ENCODE measurements around the gene DTNA. TPM values are rescaled to one million over a fixed set of nuclear protein-coding genes. Genes with fewer than 3 reads are reported as not detected.

The DTNA gene
- total RNA-seq, 4 donors from 2014 or later: 110 to 254 (median 204) TPM

DNA sequence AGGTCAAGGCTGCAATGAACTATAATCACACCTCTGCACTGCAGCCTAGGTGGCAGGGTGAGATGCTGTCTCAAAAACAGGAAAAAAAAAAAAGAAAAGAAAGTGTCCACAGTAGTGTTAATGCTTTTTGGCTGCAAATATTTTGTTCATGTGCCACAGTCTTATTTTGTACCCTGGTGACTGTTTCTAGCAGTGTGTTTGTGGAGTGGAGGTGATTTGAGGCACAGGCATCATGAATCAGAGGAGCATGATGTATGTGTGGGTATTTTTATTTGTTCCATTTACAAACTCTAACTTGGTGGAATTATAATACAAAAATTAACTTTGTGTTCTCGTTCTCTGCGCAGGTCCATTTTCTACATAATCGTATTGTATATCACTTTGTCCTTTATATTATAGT, 30.6 kb downstream of the DTNA start:
- H3K36me3 ChIP-seq: no peaks in the 10 kb centered on the region
- TF ChIP-seq CTCF (IDR thresholded peaks at IDR 0.05) (no peak), EP300 (IDR thresholded peaks at IDR 0.05) (no peak), POLR2AphosphoS5 (IDR thresholded peaks at IDR 0.05) (no peak), POLR2A (IDR thresholded peaks at IDR 0.05) (no peak)
- no peak overlapping the region for H3K4me3 ChIP-seq
- ATAC-seq: no peak
- H3K27me3 ChIP-seq: no peaks in the 10 kb centered on the region
- no peak overlapping the region for H3K27ac ChIP-seq
- peaks cover 0 to 36% (median 5%) of the 10 kb centered on the region in 3 donors for H3K4me1 ChIP-seq
- WGBS, 2 donors (ENCODE audit: low coverage in 1 of 2): 78 to 79% methylated on average over 3 of the region's 3 CpGs
- H3K9me3 ChIP-seq: no peaks in the 10 kb centered on the region

DNA sequence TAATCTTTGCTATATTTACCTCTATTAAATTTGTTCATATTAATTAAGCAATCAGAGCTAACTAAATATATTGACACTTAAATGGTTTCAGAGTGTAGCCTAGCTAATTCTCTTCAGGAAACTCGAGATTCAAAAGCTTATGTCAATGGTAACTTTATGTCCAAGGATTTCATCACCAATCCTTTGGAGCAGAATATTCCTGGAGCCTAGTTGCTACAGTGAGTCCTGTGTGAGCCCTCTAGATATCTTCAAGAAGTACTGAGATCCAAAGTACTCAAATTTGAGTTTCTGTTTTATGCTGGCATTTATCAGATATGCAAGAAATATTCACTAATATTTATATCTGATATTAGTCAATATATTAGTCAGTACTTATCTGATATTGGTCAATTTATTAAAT, 31.3 kb downstream of the DTNA start:
- no peak for TF ChIP-seq POLR2A (IDR thresholded peaks at IDR 0.05)
- TF ChIP-seq POLR2AphosphoS5 (IDR thresholded peaks at IDR 0.05): no peak
- no peak for TF ChIP-seq EP300 (IDR thresholded peaks at IDR 0.05)
- no peak for TF ChIP-seq CTCF (IDR thresholded peaks at IDR 0.05)
- Histone ChIP-seq H3K27ac (no peak overlapping the region), H3K4me1 (peaks cover 0 to 36% (median 5%) of the 10 kb centered on the region in 3 donors), H3K9me3 (no peaks in the 10 kb centered on the region), H3K4me3 (no peak overlapping the region), H3K27me3 (no peaks in the 10 kb centered on the region), H3K36me3 (no peaks in the 10 kb centered on the region)
- ATAC-seq: no peak
- 65 to 88% methylated on average over 1 of the region's 1 CpG for WGBS, 2 donors (ENCODE audit: low coverage in 1 of 2)

DNA sequence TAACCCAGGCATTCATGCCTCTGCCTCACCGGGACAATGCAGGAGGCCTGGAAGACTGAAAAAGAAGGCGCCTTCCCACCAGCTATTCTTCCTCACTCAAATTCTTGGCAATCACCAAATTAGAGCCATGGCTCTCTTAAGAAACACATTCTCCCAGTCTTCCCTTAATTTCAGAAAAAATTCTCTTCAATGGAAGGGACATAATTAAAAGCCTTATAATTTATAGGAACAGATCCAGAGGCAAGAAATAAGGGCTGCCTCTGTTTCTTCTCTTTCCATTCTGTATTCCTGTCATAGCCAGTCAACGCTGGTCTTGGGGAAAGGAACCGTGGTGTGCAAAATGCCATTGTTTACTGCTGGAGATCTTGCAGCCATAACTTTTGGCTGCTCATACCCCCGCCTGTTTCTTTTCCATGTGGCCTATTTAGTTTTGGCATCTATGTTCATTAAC, 32.8 kb downstream of the DTNA start:
- no peak for TF ChIP-seq CTCF (IDR thresholded peaks at IDR 0.05)
- no peak for TF ChIP-seq POLR2AphosphoS5 (IDR thresholded peaks at IDR 0.05)
- no peak for TF ChIP-seq EP300 (IDR thresholded peaks at IDR 0.05)
- TF ChIP-seq POLR2A (IDR thresholded peaks at IDR 0.05): no peak

DNA sequence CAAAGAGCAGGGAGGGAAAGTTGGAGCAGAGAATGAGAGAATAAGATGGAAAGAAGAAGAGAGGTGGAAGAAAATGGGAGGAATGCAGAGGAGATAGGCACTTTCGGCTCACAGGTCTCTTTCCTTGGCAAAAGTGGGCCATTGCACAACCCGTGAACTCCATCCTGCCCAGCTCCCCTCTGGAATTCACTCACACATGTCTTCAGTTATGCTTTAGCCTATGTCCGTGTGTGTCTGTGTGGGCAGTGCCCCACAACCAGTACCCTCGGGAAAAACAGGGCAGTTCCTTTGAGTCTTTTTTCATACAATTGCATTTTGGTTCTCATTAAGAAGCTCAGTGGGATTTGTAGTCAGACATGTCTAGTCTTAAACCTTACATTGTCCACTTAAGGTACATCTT, 34.5 kb downstream of the DTNA start:
- TF ChIP-seq POLR2AphosphoS5 (IDR thresholded peaks at IDR 0.05) (no peak), CTCF (IDR thresholded peaks at IDR 0.05) (no peak), EP300 (IDR thresholded peaks at IDR 0.05) (no peak), POLR2A (IDR thresholded peaks at IDR 0.05) (no peak)
- ATAC-seq: no peak
- Histone ChIP-seq H3K4me3 (no peak overlapping the region), H3K9me3 (no peaks in the 10 kb centered on the region), H3K27me3 (no peaks in the 10 kb centered on the region), H3K27ac (no peak overlapping the region), H3K4me1 (peaks cover 0 to 15% (median 0%) of the 10 kb centered on the region in 3 donors), H3K36me3 (no peaks in the 10 kb centered on the region)
- WGBS, 2 donors (ENCODE audit: low coverage in 1 of 2): 82 to 96% methylated on average over 4 of the region's 4 CpGs

More for the DNA sequence above, 32.8 kb downstream of the DTNA start:
- Histone ChIP-seq H3K9me3 (no peaks in the 10 kb centered on the region), H3K36me3 (no peaks in the 10 kb centered on the region), H3K27me3 (no peaks in the 10 kb centered on the region), H3K4me1 (peaks cover 0 to 31% (median 5%) of the 10 kb centered on the region in 3 donors), H3K27ac (no peak overlapping the region), H3K4me3 (no peak overlapping the region)
- WGBS, 2 donors (ENCODE audit: low coverage in 1 of 2): 50 to 56% methylated on average over 3 to 5 of the region's 5 CpGs
- ATAC-seq: no peak

DNA sequence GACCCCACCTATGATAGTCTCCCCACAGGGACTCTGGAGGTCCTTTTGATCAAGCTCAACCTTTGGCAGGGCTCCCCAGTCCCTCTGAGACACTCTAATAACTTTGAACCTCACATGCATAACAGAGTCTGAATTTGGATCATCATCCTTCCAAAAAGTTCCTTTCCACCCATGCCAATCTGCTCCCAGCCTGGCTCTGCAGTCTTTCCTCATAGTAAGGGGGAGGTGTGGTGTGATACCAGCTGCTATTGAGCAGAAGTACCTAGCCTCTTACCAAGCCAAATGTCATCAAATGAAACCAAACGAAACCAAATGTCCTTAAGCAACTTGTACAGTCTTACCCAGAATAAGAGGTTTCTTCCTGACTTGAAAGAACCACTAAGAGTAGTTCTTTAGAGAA, 36.5 kb downstream of the DTNA start:
- H3K9me3 ChIP-seq: no peaks in the 10 kb centered on the region
- peaks cover 0 to 5% (median 0%) of the 10 kb centered on the region in 3 donors for H3K4me1 ChIP-seq
- no peaks in the 10 kb centered on the region for H3K36me3 ChIP-seq
- TF ChIP-seq CTCF (IDR thresholded peaks at IDR 0.05) (no peak), POLR2A (IDR thresholded peaks at IDR 0.05) (no peak), POLR2AphosphoS5 (IDR thresholded peaks at IDR 0.05) (no peak), EP300 (IDR thresholded peaks at IDR 0.05) (no peak)
- WGBS, 2 donors (ENCODE audit: low coverage in 1 of 2): 63 to 88% methylated on average over 1 of the region's 1 CpG
- H3K4me3 ChIP-seq: no peak overlapping the region
- no peak overlapping the region for H3K27ac ChIP-seq
- H3K27me3 ChIP-seq: no peaks in the 10 kb centered on the region
- no peak for ATAC-seq

All from gastroesophageal sphincter (tissue), 4 donors.